Measurements from ENCODE around the gene CLIP2.
"Not testable (repeated sequence)": the region's sequence is repeated elsewhere in the genome, so short reads cannot be mapped to it uniquely, and the experiment has no call there.

CLIP2 gene

GRCh38 chr7:74300926-74301325, 11.7 kb downstream of the CLIP2 start:
- DNase-seq, result no peak

- no peak for DNase-seq
Measured at GRCh38 chr7:74302745-74303221, 13.6 kb downstream of the CLIP2 start.

- no peak for DNase-seq
Measured at GRCh38 chr7:74304550-74304949, 15.3 kb downstream of the CLIP2 start.

GRCh38 chr7:74306004-74306729, 17.0 kb downstream of the CLIP2 start:
- DNase-seq, result no peak

- no peak for DNase-seq
Measured at GRCh38 chr7:74306730-74307469, 17.7 kb downstream of the CLIP2 start.

GRCh38 chr7:74307738-74308505, 18.7 kb downstream of the CLIP2 start:
- no peak for DNase-seq

GRCh38 chr7:74309181-74309580, 20.0 kb downstream of the CLIP2 start:
- no peak for DNase-seq

GRCh38 chr7:74311305-74311744, 22.1 kb downstream of the CLIP2 start:
- DNase-seq, result no peak

- no peak for DNase-seq
Measured at GRCh38 chr7:74312418-74313028, 23.3 kb downstream of the CLIP2 start.

GRCh38 chr7:74315891-74316290, 26.7 kb downstream of the CLIP2 start:
- DNase-seq, result not testable (repeated sequence)

GRCh38 chr7:74317146-74317782, 28.1 kb downstream of the CLIP2 start:
- no peak for DNase-seq

- DNase-seq, result no peak
Measured at GRCh38 chr7:74318043-74318442, 28.8 kb downstream of the CLIP2 start.

GRCh38 chr7:74320645-74321221, 31.5 kb downstream of the CLIP2 start:
- DNase-seq, result no peak

GRCh38 chr7:74322892-74323291, 33.7 kb downstream of the CLIP2 start:
- DNase-seq, result not testable (repeated sequence)

GRCh38 chr7:74324531-74325209, 35.5 kb downstream of the CLIP2 start:
- no peak for DNase-seq

GRCh38 chr7:74325210-74325565, 36.0 kb downstream of the CLIP2 start:
- DNase-seq, result no peak

- DNase-seq, result no peak
Measured at GRCh38 chr7:74329225-74329624, 40.0 kb downstream of the CLIP2 start.

GRCh38 chr7:74332373-74333176, 43.4 kb downstream of the CLIP2 start:
- DNase-seq, result no peak

GRCh38 chr7:74334030-74334429, 44.8 kb downstream of the CLIP2 start:
- no peak for DNase-seq

GRCh38 chr7:74337926-74338325, 48.7 kb downstream of the CLIP2 start:
- no peak for DNase-seq
